SK-N-DZ (cell line): Measurements from ENCODE around the gene SGIP1.
A peak's percentile ranks its signal among the peaks of the same experiment; 100 is the strongest.
"Not testable (repeated sequence)": the region's sequence is repeated elsewhere in the genome, so short reads cannot be mapped to it uniquely, and the experiment has no call there.

Experiments
- DNase-seq: peaks from one replicate; pipeline ENCODE4 v3.0.0-alpha.2; 2015; ENCODE audit warnings: low spot score

SGIP1 gene

DNA sequence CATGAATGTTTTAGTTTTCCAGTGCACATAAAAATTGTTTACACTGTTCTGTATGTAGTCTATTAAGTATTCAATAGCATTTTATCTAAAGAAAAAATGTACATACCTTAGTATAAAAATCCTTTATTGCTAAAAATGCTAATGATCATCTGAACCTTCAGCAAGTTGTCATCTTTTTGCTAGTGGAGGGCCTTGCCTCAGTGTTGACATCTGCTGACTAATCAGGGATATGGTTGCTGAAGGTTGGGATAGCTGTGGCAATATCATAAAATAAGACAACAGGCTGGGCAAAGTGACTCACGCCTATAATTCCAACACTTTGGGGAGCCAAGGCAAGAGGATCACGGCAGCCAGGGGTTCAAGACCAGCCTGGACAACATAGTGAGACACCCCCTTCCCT lies 227.3 kb downstream of the SGIP1 start:
- no peak for DNase-seq

DNA sequence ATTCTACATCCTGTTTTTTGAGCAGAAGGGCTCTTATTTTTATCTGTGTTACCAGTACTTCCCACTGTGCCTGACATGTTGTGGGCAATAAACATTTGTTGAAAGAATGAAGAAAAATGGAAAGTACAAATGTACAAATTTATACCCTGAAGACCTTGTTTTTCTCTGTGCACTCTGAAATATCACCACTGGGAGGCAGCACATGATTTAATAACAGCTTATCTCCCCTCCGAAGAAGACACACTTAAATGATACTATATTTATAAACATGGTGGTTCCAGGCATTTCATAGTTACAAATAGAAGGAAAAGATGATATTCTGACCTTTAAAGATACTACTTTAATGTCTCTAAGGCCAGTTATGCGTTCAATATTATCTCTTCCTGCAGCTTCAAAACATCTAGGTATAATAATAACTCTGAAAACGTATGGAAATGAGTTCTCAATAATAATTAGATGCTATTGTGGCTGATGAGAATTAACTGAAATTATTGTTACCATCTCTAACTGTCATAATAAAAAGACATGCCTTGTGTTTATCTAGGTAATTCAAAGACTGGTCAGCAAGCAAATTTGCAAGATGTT lies 231.1 kb downstream of the SGIP1 start:
- DNase-seq, result peak; percentile 52

DNA sequence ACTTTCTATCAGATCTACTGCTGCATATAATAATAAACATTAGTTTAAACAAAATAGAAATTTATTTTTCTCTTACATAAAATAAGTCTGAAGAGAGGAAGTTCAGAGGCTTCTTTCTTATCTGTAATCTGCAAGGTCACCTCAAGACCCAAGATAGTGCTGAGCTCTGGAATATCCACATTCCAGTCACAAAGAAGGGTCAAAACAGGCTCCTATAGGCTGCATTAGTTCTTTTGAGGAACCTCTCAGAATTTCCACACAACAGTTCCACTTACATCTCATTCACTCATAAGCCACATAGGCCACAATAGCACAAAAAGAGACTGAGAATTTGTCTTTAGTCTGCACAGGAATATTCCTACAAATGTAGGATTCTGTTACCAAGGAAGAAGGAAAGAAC lies 233.7 kb downstream of the SGIP1 start:
- no peak for DNase-seq

DNA sequence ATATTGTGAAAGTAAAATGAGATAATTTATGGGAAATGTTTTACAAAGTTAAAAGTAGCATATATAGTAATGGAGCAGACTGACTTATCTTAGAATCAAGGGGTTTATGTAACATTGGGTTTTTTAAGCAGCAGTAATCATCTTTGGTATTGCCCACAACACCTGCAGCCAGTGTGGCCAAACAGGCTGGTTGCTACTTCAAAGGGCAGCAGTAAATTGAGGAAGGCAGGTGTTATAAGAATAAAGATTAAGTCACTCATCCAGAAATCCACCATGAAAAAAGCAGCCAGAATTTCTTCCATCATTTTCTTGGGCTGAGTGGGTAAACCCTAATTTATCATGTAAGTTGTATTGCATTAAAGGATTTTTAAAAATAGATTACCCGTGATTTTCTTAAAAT lies 235.0 kb downstream of the SGIP1 start:
- no peak for DNase-seq

DNA sequence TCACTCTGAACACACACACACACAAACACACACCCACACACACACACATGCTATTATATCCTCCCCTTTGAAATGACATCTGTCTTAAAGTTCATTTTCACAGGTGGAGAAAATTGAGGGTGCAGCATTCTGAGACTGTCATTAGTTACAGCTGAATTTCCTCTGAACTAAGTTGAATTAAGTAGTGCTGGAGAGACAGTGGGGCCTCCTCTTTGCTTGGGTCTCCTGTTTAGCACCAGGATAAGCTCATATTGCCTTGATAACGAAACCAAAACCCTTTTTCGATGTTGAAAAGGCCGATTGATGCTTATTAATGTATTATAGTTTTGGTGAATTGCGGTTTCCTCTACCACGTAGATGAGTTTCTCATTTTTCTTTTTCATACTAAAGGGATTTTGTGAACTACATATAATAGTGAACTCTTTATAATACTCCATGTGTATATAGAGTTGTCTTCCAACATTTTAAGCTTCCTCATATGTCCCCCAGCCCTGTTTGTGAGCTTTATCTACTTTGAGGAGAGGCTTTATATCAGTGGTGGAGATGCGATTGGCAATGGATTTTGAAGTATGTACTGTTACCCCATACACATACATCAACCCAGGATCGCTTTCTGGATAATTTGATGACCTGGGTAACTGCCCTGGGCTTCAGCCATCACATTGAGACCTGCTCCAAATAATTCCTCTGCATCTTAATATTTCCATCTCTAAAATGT lies 235.7 kb downstream of the SGIP1 start:
- DNase-seq, result no peak

DNA sequence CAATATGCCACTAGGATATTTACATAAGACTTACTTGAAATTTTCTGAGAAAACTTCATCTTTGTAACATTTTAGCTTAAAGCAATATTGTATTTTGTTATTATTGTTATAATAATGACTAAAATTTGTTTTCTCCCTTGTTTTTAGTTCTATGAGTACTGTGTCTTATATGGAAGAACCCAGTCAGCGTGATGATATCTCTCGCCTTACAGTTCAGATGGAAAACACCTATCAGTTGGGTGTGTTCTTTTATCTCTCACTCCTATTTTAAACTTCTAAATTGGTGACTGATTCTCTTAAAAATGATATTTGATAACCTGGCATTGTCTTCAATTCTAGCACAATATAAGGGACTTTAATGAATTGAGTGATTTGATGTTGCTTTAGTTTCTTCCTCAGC lies 236.3 kb downstream of the SGIP1 start:
- DNase-seq, result no peak

DNA sequence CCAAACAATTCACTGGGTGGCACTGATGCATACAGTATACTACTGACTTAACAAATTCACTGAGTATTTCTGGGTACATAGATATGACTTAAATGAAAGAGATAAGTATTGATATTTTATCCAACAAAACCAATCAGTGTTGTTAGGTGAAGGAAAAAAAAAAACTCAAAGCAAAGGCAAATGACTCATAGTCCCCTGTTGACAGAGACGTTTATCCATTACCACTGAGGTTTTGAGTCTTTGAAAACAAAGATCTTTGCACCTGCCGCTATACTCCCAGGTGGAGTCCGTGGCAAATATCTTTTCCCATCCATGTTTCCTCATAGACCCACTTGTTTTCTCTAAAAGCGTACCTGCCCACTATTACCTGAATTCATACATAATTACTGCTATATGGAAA lies 236.7 kb downstream of the SGIP1 start:
- no peak for DNase-seq

DNA sequence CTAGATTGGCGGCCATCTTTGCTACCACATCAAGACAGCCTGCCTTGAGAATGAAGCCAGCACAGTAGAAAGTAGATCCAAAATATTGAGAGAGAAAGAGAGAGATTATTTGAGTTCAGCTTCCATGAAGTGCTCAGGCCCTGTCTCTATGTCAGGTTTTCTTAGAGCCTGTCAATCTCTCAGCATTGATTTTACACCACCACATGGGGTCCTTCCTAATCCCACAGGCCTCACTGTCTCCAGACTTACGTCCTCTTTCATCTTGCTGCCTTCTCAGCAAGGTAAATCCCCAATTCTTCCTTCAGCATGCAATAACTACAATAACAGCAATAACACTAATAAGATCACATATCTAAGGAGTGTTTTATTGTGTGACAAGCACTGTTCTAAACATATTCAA lies 239.3 kb downstream of the SGIP1 start:
- no peak for DNase-seq

DNA sequence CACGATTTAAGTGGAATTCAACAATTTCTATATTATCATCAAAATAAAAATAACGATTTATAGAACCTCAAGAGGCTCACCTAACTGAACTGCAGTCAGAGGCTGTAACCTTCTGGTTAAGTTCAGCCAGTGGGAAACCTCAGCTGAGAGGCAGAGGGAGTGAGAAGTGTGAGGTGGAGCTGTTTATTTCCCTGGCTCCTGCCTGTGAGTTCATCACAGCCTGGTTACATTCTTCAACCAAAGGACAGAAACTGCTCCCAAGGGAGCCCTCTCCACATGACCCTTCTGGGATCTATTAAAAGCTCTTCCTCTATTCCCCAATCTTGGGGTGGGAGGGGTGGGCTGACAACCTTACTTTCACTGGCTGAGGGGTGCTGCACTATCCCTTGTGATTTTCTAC lies 240.5 kb downstream of the SGIP1 start:
- DNase-seq, result no peak

DNA sequence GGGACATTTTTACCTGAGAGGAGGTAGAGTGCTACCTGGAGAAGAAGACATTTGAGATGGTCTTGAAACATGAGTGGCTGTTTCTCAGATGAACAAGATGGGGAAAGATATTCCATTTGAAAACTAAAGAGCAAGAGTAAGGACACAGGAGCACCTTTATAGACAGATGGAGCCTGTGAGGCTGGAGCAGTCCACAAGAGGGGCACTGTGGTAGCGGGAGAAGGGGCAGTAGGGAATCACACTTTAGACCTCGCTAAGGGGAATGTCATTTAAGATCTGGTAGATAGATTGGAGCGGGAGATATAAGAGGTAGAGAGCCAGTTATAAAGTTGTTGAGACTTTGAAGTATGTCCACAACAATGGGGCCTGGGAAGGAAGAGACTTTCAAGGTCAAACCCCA lies 241.7 kb downstream of the SGIP1 start:
- DNase-seq, result no peak

DNA sequence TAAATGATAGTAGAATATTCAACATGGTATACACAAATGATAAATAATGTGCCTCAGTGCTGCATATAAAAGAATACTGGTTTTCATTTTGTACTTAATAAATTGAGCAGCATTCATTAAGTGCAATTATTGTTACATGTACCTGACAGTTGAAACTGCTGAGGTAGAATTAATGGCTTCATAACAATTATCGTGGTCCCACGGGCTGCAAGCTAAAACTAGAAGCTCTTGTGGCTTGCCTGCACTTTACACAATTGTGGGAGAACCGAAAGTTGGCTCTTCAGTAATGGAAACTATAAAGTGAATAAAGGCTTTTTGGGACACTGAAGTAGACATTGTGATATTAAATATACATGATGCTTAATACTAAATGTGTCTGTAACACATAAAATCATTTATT lies 243.9 kb downstream of the SGIP1 start:
- no peak for DNase-seq

DNA sequence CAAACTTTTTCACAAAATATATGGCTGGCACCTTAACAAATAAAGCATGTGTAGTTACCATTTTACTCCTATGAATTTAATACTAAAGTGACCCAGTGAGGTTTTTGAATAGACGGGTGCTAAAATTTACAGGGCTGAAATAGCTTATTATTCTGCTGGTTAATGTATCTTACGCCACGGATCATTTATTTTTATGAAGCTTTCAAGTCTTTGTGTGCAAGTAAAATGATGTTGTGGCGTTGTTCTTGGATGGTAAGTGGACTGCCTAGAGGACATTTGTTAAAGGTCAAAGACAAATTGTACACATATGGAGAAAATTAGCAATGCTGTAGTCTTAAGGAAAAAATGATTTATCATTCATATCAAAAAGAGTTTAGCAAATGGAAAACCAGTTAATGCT lies 244.3 kb downstream of the SGIP1 start:
- no peak for DNase-seq

DNA sequence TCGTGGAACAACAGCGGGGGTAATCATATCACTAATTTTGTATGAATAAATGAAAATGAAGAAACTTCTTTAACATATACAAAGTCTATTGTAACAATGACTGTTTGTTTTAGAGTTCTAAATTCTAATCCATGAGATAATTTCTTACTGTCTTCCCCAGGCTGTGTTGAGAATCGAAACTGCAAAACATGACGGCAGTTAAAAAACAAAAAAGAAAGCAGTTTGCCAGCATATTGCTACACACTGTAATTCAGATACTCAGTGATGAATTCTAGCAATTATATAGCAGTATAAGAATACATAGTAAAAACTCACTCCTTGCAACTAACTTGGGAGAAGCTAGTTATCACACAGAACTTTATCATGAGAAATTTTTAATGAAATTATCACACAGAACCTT lies 245.0 kb downstream of the SGIP1 start:
- DNase-seq, result no peak

DNA sequence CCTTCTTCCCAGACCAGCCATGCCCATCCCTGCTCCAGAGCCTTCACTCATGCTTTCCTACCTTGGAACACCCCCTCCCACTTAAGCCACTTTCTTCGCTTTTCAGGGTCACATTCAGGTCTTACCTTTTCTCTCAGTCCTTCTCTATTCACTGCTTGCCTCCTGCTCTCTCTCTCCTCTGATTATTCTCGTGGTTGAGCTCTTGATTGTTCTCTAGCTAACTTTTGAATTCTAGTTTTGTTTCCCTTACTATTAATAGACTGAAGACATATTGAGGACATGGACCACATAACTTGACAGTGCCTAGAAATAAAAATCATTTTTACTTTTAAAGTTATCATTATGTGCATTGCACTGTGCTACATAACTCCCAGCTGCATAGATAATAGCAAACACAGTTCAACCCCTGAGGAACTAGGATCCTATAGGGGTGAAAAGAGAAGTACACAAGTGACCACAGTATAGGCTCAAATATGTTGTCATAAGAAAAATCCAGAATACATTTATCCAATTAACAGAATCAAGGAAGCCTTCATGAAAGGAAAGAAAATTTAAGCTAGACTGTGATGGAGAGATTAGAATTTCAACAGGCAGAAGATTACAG lies 245.6 kb downstream of the SGIP1 start:
- DNase-seq, result no peak

DNA sequence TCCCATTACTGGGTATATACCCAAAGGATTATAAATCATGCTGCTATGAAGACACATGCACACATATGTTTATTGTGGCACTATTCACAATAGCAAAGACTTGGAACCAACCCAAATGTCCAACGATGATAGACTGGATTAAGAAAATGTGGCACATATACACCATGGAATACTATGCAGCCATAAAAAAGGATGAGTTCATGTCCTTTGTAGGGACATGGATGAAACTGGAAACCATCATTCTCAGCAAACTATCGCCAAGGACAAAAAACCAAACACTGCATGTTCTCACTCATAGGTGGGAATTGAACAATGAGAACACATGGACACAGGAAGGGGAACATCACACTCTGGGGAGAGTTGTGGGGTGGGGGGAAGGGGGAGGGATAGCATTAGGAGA lies 251.8 kb downstream of the SGIP1 start:
- not testable (repeated sequence) for DNase-seq

DNA sequence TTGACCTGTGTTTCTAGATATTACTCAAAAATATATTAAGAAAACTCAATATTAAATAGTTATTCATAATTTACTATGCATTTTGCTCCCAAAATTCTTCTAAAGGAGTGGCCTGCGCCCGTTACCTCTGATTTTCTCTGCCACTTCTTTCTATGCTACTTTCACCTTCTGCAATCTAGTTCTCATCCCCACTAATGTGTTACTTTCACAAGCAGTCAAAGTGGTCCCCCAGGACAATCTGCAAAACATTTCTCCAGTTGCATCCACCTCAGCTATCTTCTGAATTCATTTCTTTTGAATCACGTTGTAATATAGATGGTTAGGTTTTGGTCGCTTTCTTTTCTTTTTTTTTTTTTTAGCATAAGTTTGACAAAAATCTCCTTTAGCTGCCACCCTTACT lies 253.7 kb downstream of the SGIP1 start:
- no peak for DNase-seq

DNA sequence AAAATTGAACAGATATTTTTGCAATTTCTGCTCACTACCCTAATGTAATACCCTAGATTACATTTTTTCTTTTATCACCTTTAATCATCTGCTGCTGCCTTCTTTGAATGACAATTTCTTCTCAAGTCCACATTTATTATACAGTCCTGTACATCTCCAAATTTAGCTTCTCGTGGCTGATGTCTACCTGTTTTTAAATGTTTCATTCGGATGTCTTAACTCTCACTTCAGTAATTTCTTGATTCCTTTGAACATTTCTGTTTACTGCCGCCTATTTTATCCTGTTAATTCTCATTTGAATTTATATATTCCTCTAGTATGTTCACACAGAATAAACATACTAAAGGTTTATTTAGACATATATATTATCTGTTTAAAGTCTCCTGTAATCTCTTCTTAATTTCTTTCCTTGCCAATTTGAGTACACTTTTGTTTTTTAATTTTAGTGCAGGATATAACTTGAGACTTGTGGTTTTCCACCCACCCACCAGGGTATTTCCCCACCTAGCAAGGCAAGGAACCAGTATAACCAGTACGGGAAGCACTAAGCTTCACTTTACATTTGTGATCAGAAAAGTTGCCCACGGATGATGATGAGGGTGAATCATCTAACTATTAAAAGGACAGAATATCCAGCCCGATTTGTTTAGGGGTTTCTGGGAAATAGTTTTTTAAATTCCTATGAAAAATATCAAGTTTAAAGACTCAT lies 254.4 kb downstream of the SGIP1 start:
- DNase-seq, result no peak

DNA sequence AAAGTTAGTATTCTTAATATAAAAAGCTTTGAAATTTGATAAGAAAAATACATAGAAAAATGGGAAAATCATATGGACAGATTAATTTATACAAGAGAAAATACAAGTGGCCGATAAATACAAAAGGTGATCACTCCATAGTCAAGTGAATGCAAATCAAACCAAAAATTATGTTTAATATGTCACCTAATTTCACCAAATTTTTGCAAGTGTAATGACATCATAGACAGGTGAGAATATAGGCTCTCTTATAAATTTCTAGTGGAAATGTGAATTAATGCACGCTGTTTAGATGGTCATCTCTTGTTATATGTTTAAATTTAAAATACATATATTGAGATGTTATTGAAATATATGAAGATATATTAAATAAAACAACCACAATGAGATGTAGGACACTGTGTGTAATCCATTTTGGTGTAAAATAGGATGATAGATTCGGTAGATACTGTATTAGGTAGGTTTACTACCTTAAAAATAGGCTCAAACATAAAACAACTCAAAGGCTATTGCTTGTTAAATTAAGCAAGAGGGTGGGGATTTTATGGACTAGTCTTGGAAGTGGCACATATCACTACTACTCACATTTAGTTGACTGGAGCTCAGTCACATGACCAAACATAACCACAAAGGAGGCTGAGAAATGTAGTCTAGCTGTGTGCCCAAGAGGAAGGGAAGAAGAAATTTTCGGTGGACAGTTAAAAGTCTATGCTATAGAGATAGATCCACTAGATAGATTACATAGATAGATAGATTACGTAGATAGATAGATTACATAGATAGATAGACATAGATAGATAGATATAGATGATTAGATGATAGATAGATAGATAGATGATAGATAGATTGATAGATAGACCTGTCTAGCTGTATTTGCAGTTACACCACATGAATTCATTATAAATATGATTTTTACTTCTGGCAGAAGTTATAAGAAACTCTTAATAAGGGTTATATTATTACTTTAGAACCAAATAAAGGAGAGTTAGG lies 258.0 kb downstream of the SGIP1 start:
- no peak for DNase-seq

DNA sequence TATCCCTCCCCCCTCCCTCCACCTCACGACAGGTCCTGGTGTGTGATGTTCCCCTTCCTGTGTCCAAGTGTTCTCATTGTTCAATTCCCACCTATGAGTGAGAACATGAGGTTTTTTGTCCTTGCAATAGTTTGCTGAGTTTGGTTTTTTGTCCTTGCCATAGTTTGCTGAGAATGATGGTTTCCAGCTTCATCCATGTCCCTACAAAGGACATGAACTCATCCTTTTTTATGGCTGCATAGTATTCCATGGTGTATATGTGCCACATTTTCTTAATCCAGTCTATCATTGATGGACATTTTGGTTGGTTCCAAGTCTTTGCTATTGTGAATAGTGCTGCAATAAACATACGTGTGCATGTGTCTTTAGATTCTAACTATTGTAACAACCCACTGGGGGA lies 261.9 kb downstream of the SGIP1 start:
- DNase-seq, result not testable (repeated sequence)
